ENCODE measurements around the gene UCHL5.
"Not testable (repeated sequence)": the region's sequence is repeated elsewhere in the genome, so short reads cannot be mapped to it uniquely, and the experiment has no call there.

The UCHL5 gene

DNA sequence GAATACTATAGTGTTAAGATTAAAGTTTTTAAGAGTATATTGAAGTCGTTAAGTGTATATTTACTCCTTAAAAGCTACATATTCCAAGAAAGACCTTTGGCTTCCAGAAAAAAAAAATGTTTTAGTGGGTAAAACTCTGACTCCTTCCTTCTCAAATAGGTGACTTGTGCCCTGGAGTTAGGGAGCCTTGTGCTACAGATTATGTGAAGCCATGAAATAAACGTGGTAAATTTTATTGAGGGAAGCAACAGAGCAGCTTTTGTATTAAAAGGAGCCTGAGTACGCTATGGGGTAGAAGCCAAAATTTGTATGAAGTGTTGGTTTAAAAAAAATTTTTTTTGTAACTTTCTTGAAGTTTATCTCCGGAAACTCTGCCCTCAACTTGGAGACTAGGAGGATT is 1.2 kb upstream of the UCHL5 start:
- H3K4me3 ChIP-seq (ENCODE audit: low read depth, low read length) = peak overlapping the region; percentile 98
- no peaks in the 10 kb centered on the region for H3K9me3 ChIP-seq (ENCODE audit: control insufficient read depth, insufficient read depth, low read length)
- peaks cover 3% of the 10 kb centered on the region for H3K4me1 ChIP-seq (ENCODE audit: control insufficient read depth, insufficient read depth, low read length)
- peak overlapping the region; percentile 97 for H3K9ac ChIP-seq (ENCODE audit: low read depth, low read length)
- H3K36me3 ChIP-seq (ENCODE audit: control insufficient read depth, insufficient read depth, low read length) = peaks cover 3% of the 10 kb centered on the region
- no peaks in the 10 kb centered on the region for H3K27me3 ChIP-seq (ENCODE audit: control insufficient read depth, insufficient read depth, low read length)

- Histone ChIP-seq H3K27me3 (ENCODE audit: control insufficient read depth, insufficient read depth, low read length) (no peaks in the 10 kb centered on the region), H3K4me3 (ENCODE audit: low read depth, low read length) (peak overlapping the region; percentile 98), H3K9me3 (ENCODE audit: control insufficient read depth, insufficient read depth, low read length) (no peaks in the 10 kb centered on the region), H3K9ac (ENCODE audit: low read depth, low read length) (peak overlapping the region; percentile 97), H3K4me1 (ENCODE audit: control insufficient read depth, insufficient read depth, low read length) (peaks cover 3% of the 10 kb centered on the region), H3K36me3 (ENCODE audit: control insufficient read depth, insufficient read depth, low read length) (peaks cover 3% of the 10 kb centered on the region)
Measured at GRCh38 chr1:193060115-193060403, 899 bp upstream of the UCHL5 start.

DNA sequence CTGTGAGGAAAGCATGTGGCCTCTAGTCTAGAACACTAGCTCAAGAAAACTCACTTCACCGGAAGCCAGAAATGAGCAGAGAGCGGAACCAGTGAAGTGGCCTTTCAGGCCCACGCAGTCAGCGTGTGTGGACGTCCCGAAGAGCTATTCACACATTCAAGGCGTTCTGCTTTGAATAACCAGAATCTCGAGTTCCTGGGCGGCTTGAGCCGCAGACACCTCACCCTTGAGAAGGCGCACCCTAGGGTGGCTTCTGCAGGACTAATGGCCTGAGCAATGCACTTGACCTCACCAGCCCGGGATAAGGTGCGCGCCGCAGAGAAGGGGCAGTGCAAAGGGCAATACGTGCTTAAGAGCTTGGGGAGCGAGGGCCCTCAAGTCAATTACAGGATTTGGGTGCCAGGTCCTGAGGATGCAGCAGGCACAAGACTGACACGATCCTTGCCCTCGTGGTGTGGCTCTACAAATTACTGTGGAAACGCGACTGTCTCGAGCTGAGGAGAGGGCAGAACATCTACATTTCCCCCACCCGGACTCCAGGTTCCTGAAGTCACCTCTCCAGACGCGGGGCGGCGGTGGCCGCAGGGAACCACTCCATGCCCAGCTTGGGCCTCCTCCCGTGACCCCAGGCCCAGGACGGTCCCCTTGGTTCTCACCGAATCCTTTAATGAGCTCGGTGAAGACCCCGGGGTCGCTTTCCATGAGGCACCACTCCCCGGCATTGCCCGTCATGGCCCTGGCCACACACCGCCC is 455 bp downstream of the UCHL5 start:
- Histone ChIP-seq H3K4me1 (ENCODE audit: control insufficient read depth, insufficient read depth, low read length) (peaks cover 3% of the 10 kb centered on the region), H3K27me3 (ENCODE audit: control insufficient read depth, insufficient read depth, low read length) (no peaks in the 10 kb centered on the region), H3K9me3 (ENCODE audit: control insufficient read depth, insufficient read depth, low read length) (no peaks in the 10 kb centered on the region), H3K36me3 (ENCODE audit: control insufficient read depth, insufficient read depth, low read length) (peaks cover 3% of the 10 kb centered on the region), H3K4me3 (ENCODE audit: low read depth, low read length) (peak overlapping the region; percentile 98), H3K9ac (ENCODE audit: low read depth, low read length) (peak overlapping the region; percentile 89)

DNA sequence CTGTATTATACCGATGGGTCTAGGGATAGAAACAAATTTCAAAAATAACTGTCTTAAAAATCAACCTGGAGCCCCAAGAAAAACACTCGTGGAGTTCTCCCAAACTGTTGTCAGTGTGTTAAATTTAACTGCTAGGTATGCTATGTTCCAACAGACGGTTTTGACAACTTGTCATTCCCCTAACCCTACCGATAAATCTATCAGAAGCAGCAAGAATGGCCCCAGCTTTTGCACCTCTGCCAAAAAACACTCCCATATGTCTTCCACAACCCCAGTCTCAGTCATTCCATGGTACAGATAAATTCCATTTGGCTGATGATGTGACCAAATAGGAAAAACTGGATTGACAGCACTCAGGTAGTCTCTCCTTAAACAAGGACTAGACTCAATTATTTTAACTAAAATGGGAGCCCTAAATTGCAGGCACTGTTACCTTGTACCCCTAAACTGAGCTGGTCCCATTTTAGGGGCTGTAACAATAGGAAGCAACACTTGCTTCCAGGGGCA is 4.9 kb downstream of the UCHL5 start:
- Histone ChIP-seq H3K4me3 (ENCODE audit: low read depth, low read length) (no peak overlapping the region), H3K4me1 (ENCODE audit: control insufficient read depth, insufficient read depth, low read length) (peaks cover 3% of the 10 kb centered on the region), H3K36me3 (ENCODE audit: control insufficient read depth, insufficient read depth, low read length) (peaks cover under 1% of the 10 kb centered on the region), H3K9me3 (ENCODE audit: control insufficient read depth, insufficient read depth, low read length) (no peaks in the 10 kb centered on the region), H3K27me3 (ENCODE audit: control insufficient read depth, insufficient read depth, low read length) (no peaks in the 10 kb centered on the region), H3K9ac (ENCODE audit: low read depth, low read length) (no peak overlapping the region)

- H3K36me3 ChIP-seq (ENCODE audit: control insufficient read depth, insufficient read depth, low read length) = not testable (repeated sequence)
Measured at GRCh38 chr1:193048913-193049312, 10.2 kb downstream of the UCHL5 start.

DNA sequence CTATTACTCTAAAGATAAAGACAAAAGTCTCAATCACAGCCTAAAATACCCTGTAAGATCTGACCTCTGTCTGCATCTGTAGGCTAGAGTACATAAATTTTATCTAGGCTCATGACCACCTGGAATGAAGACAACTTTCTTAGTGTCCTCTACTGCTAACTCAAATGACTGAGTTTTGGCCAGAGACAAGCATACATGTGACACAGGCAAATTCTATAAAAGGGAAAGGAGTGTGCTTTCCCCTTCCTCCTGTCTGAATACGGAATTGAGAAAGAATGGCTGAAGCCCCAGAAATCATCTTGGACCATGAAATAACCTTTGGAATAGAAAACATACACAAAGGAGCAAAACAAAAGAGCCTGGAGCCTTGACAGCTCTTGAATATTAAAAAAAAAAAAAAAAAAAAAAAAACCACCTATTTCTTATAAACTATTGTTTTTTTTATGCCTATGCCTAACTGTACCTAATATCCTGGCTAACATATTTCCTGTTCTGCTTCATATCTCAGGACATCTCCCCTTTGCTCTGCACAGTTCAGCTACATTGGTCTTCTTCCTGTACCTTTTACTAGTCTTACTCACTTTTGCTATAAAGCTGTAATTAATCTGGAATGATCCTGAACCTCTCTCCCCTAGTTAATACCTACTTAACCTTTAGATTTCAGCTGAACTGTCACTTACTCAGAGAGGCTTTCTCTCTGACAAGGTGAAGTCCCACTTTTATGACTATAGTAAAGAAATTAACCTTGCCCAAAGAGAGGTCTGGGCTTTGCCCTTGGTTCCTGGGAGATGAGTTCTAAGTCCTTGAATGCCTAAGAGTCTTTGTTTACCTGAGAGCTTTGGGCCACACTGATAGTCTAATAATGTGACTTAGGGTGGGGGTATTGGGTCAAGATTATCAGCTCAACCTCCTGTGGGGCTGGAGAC is 16.1 kb downstream of the UCHL5 start:
- Histone ChIP-seq H3K9ac (ENCODE audit: low read depth, low read length) (no peak overlapping the region), H3K4me3 (ENCODE audit: low read depth, low read length) (no peak overlapping the region), H3K27me3 (ENCODE audit: control insufficient read depth, insufficient read depth, low read length) (no peaks in the 10 kb centered on the region), H3K9me3 (ENCODE audit: control insufficient read depth, insufficient read depth, low read length) (no peaks in the 10 kb centered on the region), H3K4me1 (ENCODE audit: control insufficient read depth, insufficient read depth, low read length) (no peaks in the 10 kb centered on the region), H3K36me3 (ENCODE audit: control insufficient read depth, insufficient read depth, low read length) (no peaks in the 10 kb centered on the region)

More at GRCh38 chr1:193048913-193049312, 10.2 kb downstream of the UCHL5 start:
- H3K9ac ChIP-seq (ENCODE audit: low read depth, low read length); H3K27me3 ChIP-seq (ENCODE audit: control insufficient read depth, insufficient read depth, low read length); H3K4me3 ChIP-seq (ENCODE audit: low read depth, low read length); H3K4me1 ChIP-seq (ENCODE audit: control insufficient read depth, insufficient read depth, low read length); H3K9me3 ChIP-seq (ENCODE audit: control insufficient read depth, insufficient read depth, low read length): not testable (repeated sequence)

GRCh38 chr1:193040011-193040410 is 19.1 kb downstream of the UCHL5 start:
- Histone ChIP-seq H3K9me3 (ENCODE audit: control insufficient read depth, insufficient read depth, low read length) (no peaks in the 10 kb centered on the region), H3K4me3 (ENCODE audit: low read depth, low read length) (no peak overlapping the region), H3K27me3 (ENCODE audit: control insufficient read depth, insufficient read depth, low read length) (no peaks in the 10 kb centered on the region), H3K36me3 (ENCODE audit: control insufficient read depth, insufficient read depth, low read length) (no peaks in the 10 kb centered on the region), H3K4me1 (ENCODE audit: control insufficient read depth, insufficient read depth, low read length) (no peaks in the 10 kb centered on the region), H3K9ac (ENCODE audit: low read depth, low read length) (no peak overlapping the region)

DNA sequence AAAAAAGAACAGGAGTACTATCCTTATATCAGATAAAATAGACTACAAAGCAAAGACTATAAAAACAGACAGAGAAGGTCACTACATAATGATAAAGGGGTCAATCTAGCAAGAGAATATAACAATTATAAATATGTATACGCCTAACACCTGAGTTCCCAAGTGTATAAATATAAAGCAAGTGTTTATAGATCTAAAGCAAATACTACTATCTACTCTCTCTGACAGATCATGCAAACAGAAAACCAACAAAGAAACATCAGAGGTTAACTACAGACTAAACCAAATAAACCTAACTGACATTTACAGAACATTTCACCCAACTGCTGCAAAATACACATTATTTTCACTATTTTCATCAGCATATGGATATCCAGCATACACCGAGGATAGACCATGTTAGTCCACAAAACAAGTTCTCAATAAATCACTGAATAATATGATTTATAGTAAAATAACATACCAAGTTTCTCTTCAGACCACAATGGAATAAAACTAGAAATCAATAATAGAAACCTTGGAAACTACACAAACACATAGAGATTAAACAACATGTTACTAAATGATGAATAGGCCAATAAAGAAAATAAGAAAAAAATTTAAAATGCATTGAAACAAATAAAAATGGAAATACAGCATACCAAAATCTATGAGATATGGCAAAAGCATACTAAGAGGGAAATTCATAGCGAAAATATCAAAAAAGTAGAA is 22.7 kb downstream of the UCHL5 start:
- Histone ChIP-seq H3K36me3 (ENCODE audit: control insufficient read depth, insufficient read depth, low read length) (no peaks in the 10 kb centered on the region), H3K4me3 (ENCODE audit: low read depth, low read length) (no peak overlapping the region), H3K9ac (ENCODE audit: low read depth, low read length) (no peak overlapping the region), H3K4me1 (ENCODE audit: control insufficient read depth, insufficient read depth, low read length) (no peaks in the 10 kb centered on the region), H3K9me3 (ENCODE audit: control insufficient read depth, insufficient read depth, low read length) (no peaks in the 10 kb centered on the region), H3K27me3 (ENCODE audit: control insufficient read depth, insufficient read depth, low read length) (no peaks in the 10 kb centered on the region)

GRCh38 chr1:193033610-193034009 is 25.6 kb downstream of the UCHL5 start:
- Histone ChIP-seq H3K9ac (ENCODE audit: low read depth, low read length) (no peak overlapping the region), H3K27me3 (ENCODE audit: control insufficient read depth, insufficient read depth, low read length) (no peaks in the 10 kb centered on the region), H3K36me3 (ENCODE audit: control insufficient read depth, insufficient read depth, low read length) (no peaks in the 10 kb centered on the region), H3K4me1 (ENCODE audit: control insufficient read depth, insufficient read depth, low read length) (no peaks in the 10 kb centered on the region), H3K9me3 (ENCODE audit: control insufficient read depth, insufficient read depth, low read length) (no peaks in the 10 kb centered on the region), H3K4me3 (ENCODE audit: low read depth, low read length) (no peak overlapping the region)

DNA sequence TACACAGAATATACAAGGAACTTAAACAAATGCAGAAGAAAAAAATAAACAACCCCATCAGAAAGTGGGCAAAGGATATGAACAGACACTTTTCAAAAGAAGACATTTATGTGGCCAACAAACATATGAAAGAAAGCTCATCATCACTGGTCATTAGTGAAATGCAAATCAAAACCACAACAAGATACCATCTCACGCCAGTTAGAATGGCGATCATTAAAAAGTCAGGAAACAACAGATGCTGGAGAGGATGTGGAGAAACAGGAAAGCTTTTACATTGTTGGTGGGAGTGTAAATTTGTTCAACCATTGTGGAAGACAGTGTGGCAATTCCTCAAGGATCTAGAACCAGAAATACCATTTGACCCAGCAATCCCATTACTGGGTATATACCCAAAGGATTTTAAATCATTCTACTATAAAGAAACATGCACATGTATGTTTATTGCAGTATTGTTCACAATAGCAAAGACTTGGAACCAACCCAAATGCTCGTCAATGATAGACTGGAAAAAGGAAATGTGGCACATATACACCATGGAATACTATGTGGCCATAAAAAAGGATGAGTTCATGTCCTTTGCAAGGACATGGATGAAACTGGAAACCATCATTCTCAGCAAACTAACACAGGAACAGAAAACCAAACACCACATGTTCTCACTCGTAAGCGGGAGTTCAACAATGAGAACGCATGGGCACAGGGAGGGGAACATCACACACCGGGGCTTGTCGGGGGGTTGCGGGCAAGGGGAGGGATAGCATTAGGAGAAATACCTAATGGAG is 26.3 kb downstream of the UCHL5 start:
- H3K9me3 ChIP-seq (ENCODE audit: control insufficient read depth, insufficient read depth, low read length); H3K27me3 ChIP-seq (ENCODE audit: control insufficient read depth, insufficient read depth, low read length); H3K36me3 ChIP-seq (ENCODE audit: control insufficient read depth, insufficient read depth, low read length): not testable (repeated sequence)

GRCh38 chr1:193031431-193031830 is 27.7 kb downstream of the UCHL5 start:
- no peaks in the 10 kb centered on the region for H3K9me3 ChIP-seq (ENCODE audit: control insufficient read depth, insufficient read depth, low read length)
- H3K27me3 ChIP-seq (ENCODE audit: control insufficient read depth, insufficient read depth, low read length) = no peaks in the 10 kb centered on the region
- H3K4me3 ChIP-seq (ENCODE audit: low read depth, low read length) = no peak overlapping the region

More for the DNA sequence above, 26.3 kb downstream of the UCHL5 start:
- not testable (repeated sequence) for H3K4me1 ChIP-seq (ENCODE audit: control insufficient read depth, insufficient read depth, low read length); H3K4me3 ChIP-seq (ENCODE audit: low read depth, low read length); H3K9ac ChIP-seq (ENCODE audit: low read depth, low read length)

More at GRCh38 chr1:193031431-193031830, 27.7 kb downstream of the UCHL5 start:
- Histone ChIP-seq H3K4me1 (ENCODE audit: control insufficient read depth, insufficient read depth, low read length) (no peaks in the 10 kb centered on the region), H3K9ac (ENCODE audit: low read depth, low read length) (no peak overlapping the region), H3K36me3 (ENCODE audit: control insufficient read depth, insufficient read depth, low read length) (no peaks in the 10 kb centered on the region)
